GM10847 (cell line): ENCODE measurements around the gene CSMD2.

Experiments used
- POLR2A ChIP-seq: IDR thresholded peaks from 2 replicates; pipeline ENCODE4 v1.6.1; 2011; ENCODE audit not compliant: insufficient read length; ENCODE audit errors: extremely low read depth

The CSMD2 gene

GRCh38 chr1:33930346-33931110 is 234.5 kb downstream of the CSMD2 start:
- TF ChIP-seq POLR2A = no peak

GRCh38 chr1:33928251-33928650 is 236.8 kb downstream of the CSMD2 start:
- TF ChIP-seq POLR2A = no peak

- no peak for TF ChIP-seq POLR2A
These were observed 237.3 kb downstream of the CSMD2 start for GRCh38 chr1:33927721-33928120.

- no peak for TF ChIP-seq POLR2A
These were observed 239.4 kb downstream of the CSMD2 start for GRCh38 chr1:33925586-33925985.

- TF ChIP-seq POLR2A = no peak
These were observed 243.7 kb downstream of the CSMD2 start for GRCh38 chr1:33921281-33921680.

- no peak for TF ChIP-seq POLR2A
These were observed 246.7 kb downstream of the CSMD2 start for GRCh38 chr1:33918368-33918767.

GRCh38 chr1:33916786-33917185 is 248.2 kb downstream of the CSMD2 start:
- TF ChIP-seq POLR2A = no peak

GRCh38 chr1:33914531-33914930 is 250.5 kb downstream of the CSMD2 start:
- TF ChIP-seq POLR2A = no peak

GRCh38 chr1:33908324-33908956 is 256.6 kb downstream of the CSMD2 start:
- no peak for TF ChIP-seq POLR2A

- TF ChIP-seq POLR2A = no peak
These were observed 258.9 kb downstream of the CSMD2 start for GRCh38 chr1:33906156-33906555.

- no peak for TF ChIP-seq POLR2A
These were observed 259.8 kb downstream of the CSMD2 start for GRCh38 chr1:33905241-33905640.

- TF ChIP-seq POLR2A = no peak
These were observed 261.8 kb downstream of the CSMD2 start for GRCh38 chr1:33903210-33903589.

- TF ChIP-seq POLR2A = no peak
These were observed 262.4 kb downstream of the CSMD2 start for GRCh38 chr1:33902486-33903209.

GRCh38 chr1:33899746-33900145 is 265.3 kb downstream of the CSMD2 start:
- TF ChIP-seq POLR2A = no peak

GRCh38 chr1:33898881-33899280 is 266.1 kb downstream of the CSMD2 start:
- TF ChIP-seq POLR2A = no peak

GRCh38 chr1:33898406-33898805 is 266.6 kb downstream of the CSMD2 start:
- TF ChIP-seq POLR2A = no peak
